C4-2B (cell line): ENCODE results near the gene SMIM10L2A.

Experiments
- H3K27ac ChIP-seq: fragments of 450-650 bp; 2 replicates; pipeline ENCODE4 v1.5.1; 2017
- ZFX ChIP-seq: fragments of 450-650 bp; IDR thresholded peaks from 2 replicates; pipeline ENCODE4 v1.6.1; 2017
- TF ChIP-seq, protein P1 (sequence below): fragments of 450-650 bp; conservative IDR thresholded peaks from 2 replicates; pipeline ENCODE4 v1.5.1; 2017; ENCODE audit warnings: mild to moderate bottlenecking

Gene SMIM10L2A

GRCh38 chrX:135421932-135422809, at the start of gene SMIM10L2A:
Gene SMIM10L2A, plus strand, starts transcription at chrX:135421944. Its CDS starts 188 bp downstream, at chrX:135422132.
- peak within 1 kb of the TSS; percentile 58 for H3K27ac ChIP-seq
- peak; percentile 43; the same call in 1 of the 2 replicates for TF ChIP-seq ZFX
- TF ChIP-seq, protein P1, sequence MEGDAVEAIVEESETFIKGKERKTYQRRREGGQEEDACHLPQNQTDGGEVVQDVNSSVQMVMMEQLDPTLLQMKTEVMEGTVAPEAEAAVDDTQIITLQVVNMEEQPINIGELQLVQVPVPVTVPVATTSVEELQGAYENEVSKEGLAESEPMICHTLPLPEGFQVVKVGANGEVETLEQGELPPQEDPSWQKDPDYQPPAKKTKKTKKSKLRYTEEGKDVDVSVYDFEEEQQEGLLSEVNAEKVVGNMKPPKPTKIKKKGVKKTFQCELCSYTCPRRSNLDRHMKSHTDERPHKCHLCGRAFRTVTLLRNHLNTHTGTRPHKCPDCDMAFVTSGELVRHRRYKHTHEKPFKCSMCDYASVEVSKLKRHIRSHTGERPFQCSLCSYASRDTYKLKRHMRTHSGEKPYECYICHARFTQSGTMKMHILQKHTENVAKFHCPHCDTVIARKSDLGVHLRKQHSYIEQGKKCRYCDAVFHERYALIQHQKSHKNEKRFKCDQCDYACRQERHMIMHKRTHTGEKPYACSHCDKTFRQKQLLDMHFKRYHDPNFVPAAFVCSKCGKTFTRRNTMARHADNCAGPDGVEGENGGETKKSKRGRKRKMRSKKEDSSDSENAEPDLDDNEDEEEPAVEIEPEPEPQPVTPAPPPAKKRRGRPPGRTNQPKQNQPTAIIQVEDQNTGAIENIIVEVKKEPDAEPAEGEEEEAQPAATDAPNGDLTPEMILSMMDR, result no peak

- TF ChIP-seq ZFX, result no peak
- TF ChIP-seq, protein P1, result no peak
Observed at GRCh38 chrX:135373357-135373756, 48.4 kb upstream of the SMIM10L2A start.

DNA sequence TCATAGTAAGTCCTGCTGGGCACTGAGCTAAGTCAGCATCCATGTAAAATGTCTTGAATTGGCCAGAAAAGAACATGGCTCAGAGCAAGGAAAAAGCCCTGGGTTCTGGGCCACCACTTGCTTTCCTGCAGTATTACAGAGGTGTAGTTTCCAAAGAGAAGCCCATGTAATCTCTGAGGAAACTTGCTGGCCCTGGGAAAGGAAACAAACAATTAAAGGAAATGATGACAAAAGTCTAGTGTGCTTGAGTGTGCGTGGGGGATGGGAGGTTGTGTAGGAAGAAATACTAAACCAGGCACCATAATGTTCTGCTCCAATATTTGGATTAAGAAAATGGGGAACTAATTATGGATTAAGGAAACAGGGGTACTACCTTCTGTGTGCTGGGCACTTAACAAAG, 39.5 kb upstream of the SMIM10L2A start:
- TF ChIP-seq, protein P1, result no peak
- TF ChIP-seq ZFX, result no peak
- H3K27ac ChIP-seq, result no peak overlapping the region

More at GRCh38 chrX:135373357-135373756, 48.4 kb upstream of the SMIM10L2A start:
- H3K27ac ChIP-seq, result no peak overlapping the region

DNA sequence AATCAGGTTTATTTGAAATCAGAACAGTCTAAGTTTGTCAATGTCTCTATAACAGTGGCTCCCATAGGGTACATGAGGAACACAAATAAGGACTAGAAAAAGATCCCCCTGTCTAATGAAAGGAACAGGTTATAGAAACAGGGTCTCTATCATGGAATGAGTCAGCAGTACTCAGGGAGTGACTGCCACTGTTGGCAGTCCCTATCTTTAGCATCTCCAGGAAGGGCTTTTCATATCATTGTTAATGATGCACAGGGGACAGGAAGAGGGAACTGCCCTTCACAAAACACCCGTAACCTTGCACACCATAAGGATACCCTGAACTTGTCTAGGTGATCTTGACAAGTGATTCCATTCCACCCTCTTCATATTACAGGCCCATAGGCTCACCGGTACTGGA, 38.5 kb upstream of the SMIM10L2A start:
- H3K27ac ChIP-seq, result no peak overlapping the region
- TF ChIP-seq, protein P1, result no peak
- TF ChIP-seq ZFX, result no peak

GRCh38 chrX:135384161-135384836, 37.4 kb upstream of the SMIM10L2A start:
- H3K27ac ChIP-seq, result no peak overlapping the region
- no peak for TF ChIP-seq ZFX
- TF ChIP-seq, protein P1, result no peak

DNA sequence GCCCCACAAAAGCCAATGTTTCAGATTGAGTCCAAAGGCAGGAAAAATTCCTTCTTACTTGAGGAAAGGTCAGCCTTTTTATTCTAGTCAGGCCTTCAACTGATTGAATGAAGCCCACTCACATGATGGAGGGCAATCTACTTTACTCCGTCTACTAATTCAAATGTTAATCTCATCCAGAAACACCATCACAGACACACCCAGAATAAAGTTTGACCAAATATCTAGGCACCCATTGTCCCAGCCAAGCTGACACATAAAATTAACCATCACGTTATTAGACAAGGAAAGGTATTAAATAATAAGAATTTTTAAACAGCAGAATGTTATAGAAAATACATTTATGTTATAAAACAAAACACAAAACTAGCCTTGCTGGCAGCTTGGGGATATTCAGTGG, 32.9 kb upstream of the SMIM10L2A start:
- TF ChIP-seq, protein P1, result no peak
- no peak for TF ChIP-seq ZFX
- H3K27ac ChIP-seq, result no peak overlapping the region

DNA sequence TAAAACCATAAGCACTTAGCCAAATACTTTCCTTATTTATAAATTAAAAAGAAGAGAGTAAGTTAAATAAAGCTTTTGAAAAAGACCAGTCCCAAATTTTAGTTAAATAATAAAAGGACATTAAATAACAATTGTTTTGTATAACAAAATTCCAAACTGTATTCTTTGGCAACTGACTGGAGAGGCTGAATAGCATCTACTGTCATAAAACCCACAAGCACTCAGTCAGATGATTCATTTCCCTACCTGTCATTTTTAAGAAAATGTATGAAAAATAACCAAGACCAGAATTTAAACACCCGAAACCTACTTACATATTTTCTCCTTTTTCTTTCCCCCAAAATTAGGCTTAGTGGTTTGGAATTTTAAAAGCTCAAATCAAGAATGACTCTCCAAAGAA, 32.5 kb upstream of the SMIM10L2A start:
- H3K27ac ChIP-seq, result no peak overlapping the region
- no peak for TF ChIP-seq ZFX
- TF ChIP-seq, protein P1, result no peak
